NCI-H1417 (cell line): ENCODE measurements around the gene VSIG2.
"Not testable (repeated sequence)": the region's sequence is repeated elsewhere in the genome, so short reads cannot be mapped to it uniquely, and the experiment has no call there.

Experiments
- DNase-seq, 3 experiments: peaks; one replicate each; lab custom pipeline; 2025; lab: John Stamatoyannopoulos, UW

Gene VSIG2, protein sequence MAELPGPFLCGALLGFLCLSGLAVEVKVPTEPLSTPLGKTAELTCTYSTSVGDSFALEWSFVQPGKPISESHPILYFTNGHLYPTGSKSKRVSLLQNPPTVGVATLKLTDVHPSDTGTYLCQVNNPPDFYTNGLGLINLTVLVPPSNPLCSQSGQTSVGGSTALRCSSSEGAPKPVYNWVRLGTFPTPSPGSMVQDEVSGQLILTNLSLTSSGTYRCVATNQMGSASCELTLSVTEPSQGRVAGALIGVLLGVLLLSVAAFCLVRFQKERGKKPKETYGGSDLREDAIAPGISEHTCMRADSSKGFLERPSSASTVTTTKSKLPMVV

GRCh38 chr11:124751741-124752470 lies at the start of gene VSIG2:
Gene VSIG2, minus strand, starts transcription at chr11:124752255. Its CDS starts 118 bp downstream, at chr11:124752137.
- no peak for DNase-seq

GRCh38 chr11:124801014-124801413 lies 49.0 kb upstream of the VSIG2 start:
- DNase-seq = no peak

DNA sequence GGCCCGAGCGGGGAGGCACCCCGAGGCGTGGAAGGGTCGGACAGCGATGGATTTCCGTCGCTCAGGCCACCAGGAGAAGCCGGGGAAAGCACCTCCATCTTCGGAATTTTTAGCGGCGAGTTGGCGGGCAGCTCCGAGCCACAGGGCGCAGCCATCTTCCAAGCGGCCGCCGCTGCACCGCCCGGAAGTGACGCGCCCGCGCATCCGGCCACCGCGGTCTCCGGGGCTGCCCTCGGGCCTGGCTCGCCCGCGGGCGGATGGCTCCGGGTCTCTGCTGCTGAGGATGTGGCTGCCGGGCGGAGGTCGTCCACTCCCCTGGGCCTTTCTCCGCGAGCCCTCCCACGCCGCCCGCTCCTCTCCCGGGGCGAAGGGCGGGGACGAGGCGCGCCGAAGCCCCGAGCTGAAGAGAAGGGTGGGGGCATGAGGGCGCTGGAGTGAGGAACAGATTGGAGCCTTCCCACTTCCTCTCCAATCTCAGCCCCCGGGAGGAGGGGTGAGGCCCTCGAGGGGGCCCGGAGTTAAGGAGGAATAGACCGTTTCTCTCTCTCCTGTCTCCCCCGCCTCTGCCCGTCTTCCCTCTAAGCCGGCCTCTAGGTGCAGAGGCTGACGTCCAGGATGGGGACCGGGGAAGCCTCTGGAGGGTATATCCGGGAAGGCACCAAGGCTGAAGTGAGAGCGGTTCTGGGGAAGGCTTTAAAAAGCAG lies 48.3 kb upstream of the VSIG2 start, which contains the start of gene MSANTD2:
MSANTD2 (minus strand) TSS at position 181 of the 704 bp plus-strand sequence; CDS start at position 155, 26 bp downstream.
- DNase-seq = peak; percentile 62 to 96 (median 94)

DNA sequence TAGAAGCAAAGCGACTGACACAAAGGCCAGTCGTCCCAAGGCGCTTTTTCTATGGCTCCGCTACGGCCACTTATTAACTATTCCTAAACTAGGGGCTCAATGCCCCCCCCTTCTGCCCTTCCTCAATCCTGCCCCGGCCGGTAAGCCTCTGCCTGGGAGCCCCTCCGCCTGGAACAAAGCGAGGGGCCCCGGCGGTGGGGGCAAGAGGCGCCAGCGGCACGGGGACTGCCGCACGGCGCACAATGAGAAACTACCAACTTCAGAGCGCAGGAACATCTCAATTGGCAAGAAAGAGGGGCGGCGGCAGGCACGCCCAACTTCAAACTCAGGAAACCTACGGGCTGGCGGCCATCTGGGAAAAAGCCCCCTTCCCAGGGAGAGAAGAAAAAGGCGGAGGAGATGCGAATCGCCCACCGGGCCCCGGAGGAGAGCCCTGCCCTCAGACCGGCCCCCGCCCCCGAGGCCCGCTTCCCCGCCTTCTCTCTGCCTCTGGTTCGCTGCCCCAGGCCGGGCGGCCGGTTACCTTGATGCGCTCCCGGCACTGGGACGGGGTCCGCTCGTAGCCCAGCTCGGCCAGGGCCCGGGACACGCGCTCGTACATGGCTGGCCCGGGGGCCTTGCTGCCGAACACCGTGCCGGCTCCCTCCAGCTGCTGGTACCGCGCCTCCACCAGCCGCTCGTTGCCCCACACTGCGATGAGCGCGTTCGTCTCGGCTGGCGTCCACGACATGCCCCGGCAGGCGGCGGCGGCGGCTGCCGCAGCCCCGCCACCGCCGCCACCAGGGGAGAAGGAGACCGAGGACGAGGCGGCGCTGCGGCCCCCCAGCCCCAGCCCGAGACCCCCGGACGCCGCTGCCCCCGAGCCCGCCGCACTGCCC lies 47.5 kb upstream of the VSIG2 start:
- peak; percentile 14 to 73 (median 73) for DNase-seq

GRCh38 chr11:124798991-124799347 lies 46.9 kb upstream of the VSIG2 start:
- DNase-seq = peak in 2 of 3 experiments; percentile 57 to 65

DNA sequence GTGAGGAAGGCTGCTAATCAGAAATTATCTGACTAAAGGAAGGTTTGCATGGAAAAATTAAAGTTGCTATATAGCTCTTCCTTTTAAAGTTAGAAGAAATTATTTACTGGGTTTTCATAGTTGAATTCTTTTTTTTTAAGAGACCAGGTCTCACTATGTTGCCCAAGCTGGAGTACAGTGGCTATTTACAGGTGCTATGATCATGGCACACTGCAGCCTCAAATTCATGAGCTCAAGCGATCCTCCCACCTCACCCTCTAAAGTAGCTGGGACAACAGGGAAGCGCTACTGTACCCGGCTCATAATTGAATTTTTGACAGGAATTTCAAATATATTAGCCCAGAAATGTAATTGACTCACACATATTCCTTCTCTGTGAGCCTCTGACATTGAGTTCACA lies 44.3 kb upstream of the VSIG2 start:
- DNase-seq = no peak

DNA sequence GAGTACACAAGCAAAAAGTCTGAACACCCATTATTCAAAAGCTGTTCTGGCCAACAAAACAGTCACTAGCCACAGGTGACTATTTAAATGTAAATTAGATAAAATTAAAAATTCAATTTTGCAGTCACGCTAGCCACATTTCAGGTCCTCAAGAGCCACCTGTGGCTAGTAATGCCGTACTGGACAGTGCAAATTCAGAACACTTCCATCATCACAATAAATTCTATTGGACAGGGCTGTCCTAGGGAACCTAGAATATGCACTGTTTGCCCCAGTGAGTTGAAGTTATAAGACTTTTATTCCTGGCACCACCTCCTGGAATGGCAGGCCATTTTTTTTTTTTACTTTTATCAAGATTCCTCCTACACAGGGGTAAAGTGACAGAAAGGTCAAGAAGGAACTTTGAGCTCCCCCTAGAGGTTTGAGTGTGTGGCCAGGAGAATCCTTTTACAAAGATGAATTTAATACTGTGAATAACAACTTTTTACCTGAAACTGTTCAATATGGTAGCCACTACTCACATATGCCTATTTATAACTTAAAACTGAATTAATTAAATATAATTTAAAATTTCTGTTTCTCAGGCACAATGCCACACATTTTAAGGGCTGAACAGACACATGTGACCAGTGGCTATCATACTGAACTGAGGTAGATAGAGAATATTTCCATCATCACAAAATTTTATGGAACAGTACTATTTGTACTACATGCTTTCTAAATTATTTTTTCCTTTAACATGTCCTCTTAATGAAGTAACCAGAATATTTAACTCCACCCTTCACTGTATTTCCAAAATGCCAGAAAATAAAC lies 41.6 kb upstream of the VSIG2 start:
- peak; percentile 6 to 64 (median 8) for DNase-seq

- peak in 1 of 3 experiments; percentile 53 for DNase-seq
Observed at GRCh38 chr11:124791626-124792341, 39.7 kb upstream of the VSIG2 start.

- DNase-seq = no peak
Observed at GRCh38 chr11:124788521-124788920, 36.5 kb upstream of the VSIG2 start.

- DNase-seq = no peak
Observed at GRCh38 chr11:124784051-124784450, 32.0 kb upstream of the VSIG2 start.

DNA sequence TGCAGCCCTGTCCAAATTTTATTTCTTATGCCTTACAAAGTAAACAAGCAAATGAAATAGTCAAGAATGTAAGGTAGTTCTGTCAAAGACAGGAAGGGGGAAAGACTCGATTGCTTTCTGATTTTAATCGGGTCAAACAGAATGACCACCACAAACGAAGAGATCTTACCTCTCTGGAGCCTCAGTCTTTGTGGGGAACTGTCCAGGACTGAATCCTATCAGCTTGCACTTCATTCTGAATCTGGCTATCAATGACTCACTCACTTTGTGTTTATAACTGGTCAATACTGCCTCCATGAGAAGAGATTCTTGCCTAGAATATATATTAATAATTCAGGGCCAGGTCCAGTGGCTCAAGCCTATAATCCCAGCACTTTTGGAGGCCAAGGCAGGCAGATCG lies 30.9 kb upstream of the VSIG2 start:
- DNase-seq = no peak

- DNase-seq = no peak
Observed at GRCh38 chr11:124779568-124779967, 27.5 kb upstream of the VSIG2 start.

DNA sequence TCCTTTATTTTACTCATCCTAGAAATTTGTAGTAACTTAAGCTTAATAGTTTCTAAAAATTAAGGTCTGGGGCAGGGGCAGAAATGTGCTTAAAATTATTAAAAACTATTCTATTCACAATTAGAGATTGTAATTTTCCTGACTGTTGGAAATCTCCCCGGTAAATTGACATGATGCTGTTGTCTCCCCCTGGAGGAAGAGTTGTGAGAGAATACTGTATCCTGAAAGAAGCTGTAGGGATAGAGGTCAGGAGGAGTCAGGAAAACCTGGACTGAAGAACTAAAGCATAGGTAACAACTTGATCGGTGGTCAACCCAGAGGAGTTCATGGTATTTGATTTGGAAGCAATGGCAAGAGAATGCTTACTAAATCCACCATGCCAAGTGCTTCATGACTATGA lies 26.2 kb upstream of the VSIG2 start:
- no peak for DNase-seq

DNA sequence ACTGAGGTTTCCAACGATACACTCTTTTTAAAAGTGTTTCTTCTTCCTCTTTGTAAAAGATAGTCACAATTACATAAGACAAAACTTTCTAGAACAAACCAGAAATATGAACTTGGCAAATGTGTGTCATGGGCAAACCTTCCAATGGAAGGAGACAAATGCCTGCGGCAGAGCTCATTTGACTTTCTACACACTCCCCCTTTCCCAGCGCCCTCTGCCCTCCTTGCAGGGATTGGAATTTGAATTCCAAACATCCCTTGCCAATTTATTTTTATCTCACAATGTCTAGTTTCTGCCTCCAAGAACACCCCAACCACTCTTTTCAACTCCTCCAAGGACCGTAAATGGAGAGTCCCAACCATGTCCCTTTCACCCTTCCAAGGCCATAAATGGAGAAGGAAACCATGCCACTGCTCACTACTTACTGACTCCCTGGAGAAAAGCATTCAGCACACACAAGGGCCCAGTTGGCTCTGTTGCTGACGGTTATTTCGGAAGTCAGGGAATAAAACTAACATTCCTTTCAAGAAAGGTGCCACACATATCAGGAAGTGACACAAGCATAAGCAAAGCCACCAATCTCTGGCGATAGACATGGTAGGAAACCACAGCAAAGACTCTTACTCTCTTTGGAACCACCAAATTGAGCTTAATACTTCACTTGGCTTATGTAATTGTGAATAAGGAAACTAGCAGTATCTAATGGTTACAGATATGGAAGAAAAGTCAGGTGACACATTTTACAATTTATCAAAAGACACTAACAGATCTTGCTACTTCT lies 25.0 kb upstream of the VSIG2 start:
- no peak for DNase-seq

DNA sequence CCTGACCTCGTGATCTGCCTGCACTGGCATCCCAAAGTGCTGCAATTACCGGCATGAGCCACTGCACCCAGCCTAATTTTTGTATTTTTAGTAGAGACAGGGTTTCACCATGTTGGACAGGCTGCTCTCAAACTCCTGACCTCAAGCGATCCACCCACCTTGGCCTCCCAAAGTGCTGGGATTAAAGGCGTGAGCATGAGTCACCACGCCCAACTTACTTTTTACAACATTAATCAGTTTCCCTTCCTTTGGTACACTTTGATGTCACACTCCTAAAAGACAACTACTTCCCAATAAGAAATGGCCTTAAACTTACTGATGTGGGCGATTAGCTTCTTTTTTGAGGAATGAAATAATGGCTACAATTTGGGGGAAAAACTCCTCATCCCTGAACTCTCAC lies 18.9 kb upstream of the VSIG2 start:
- DNase-seq = not testable (repeated sequence)

DNA sequence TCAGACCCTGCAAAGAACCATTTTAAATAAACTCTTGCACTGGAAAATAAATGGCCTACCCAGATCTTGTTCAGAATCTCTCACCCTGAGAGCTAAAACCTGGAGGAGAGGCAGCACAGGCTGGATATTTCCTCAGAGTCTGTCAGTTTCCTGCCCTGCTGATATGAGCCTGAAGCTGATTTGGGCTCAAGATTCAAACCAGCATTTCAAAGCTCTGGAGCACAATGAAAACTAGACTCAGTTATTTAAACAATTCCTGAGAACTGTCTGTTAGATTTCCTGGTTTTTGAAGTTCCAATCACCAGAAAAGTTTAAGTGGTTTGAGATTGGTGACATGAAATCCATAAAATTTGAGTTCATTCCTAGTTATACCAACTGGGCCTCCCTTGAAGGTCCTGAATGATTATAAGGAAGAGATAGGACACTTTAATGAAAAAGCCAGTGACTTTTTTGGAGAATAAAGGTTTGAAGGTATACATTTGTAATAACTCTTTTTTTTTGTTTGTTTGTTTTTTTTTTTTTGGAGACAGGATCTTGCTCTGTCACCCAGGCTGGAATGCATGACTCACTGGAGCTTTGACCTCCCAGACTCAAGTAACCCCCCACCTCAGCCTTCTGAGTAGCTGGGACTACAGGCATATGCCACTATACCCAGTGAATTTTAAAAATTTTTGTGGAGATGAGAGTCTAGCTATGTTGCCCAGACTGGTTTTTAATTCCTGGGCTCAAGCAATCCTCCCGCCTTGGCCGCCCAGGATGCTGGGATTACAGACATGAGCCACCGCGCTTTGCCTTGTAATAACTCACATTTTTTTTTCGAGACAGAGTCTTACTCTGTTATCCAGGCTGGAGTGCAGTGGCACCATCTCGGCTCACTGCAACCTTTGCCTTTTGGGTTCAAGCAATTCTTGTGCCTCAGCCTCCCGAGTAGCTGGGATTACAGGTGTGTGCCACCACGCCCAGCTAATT lies 18.0 kb upstream of the VSIG2 start:
- DNase-seq = no peak

DNA sequence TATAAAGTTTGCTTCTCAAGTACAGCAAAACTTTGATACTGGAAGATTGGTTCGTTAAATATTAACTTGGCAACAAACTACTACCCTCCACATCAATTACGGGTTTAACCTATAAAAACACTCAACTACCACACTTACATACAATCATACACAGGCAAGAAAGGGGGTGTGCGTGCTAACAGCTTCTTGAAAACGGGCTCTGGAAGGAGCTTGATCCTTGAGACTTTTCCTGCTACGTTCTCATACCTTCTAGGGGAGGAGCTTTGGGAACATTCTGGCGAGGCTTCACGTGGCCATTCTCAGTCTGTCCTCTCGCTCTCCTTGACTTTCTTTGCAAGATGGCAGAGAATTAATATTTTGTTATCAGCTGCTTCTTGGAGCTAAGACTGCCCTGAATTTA lies 16.9 kb upstream of the VSIG2 start:
- no peak for DNase-seq

GRCh38 chr11:124766156-124766555 lies 14.1 kb upstream of the VSIG2 start:
- no peak for DNase-seq
